SK-N-SH (cell line): ENCODE data around the gene MACROD2. TPM values are rescaled to one million over a fixed set of nuclear protein-coding genes. Genes with fewer than 3 reads are reported as not detected.

Source experiments
- CTCF ChIA-PET: fragments of 300-600, 350-600 bp; formaldehyde crosslinking; extraction: SDS; loops from one replicate; lab custom pipeline; 2021; lab: Yijun Ruan, JAX
- POLR2A ChIA-PET: fragments of 350-600 bp; sonication (Branson Sonifier 250); formaldehyde crosslinking; extraction: SDS; loops from one replicate; lab custom pipeline; 2020; ENCODE audit warnings: antibody characterized with exemption, inconsistent platforms; lab: Yijun Ruan, JAX
- DNase-seq: peaks from one replicate; pipeline ENCODE4 v3.0.0; 2012
- H2AFZ ChIP-seq: fragments of 200-600 bp; sonication (generic); 2 replicates; pipeline ENCODE4 v1.8.1; 2016; ENCODE audit warnings: antibody characterized with exemption, mild to moderate bottlenecking, low read depth
- H3F3A ChIP-seq: fragments of 200-600 bp; sonication (generic); replicated peaks from 2 replicates; pipeline ENCODE3; 2016; ENCODE audit warnings: antibody characterized with exemption, mild to moderate bottlenecking; ENCODE audit not compliant: insufficient read depth
- H3K27ac ChIP-seq, 2 experiments: fragments of 200-500 bp in 1 of 2; fragments of 200-600 bp in 1 of 2; sonication (Bioruptor generic) in 1 of 2; sonication (generic), shearing (Covaris generic) in 1 of 2; 2 replicates each; pipeline versions ENCODE4 v1.5.1 to v1.6.1; 2014 to 2016; ENCODE audit warnings: low read depth in 2 of 2, inconsistent platforms in 1 of 2, low read length in 1 of 2, mild to moderate bottlenecking in 1 of 2, mixed read lengths in 1 of 2
- H3K27me3 ChIP-seq: fragments of 200-600 bp; sonication (generic), shearing (Covaris generic); 2 replicates; pipeline ENCODE4 v1.6.1; 2016; ENCODE audit warnings: mixed run types; ENCODE audit not compliant: insufficient read depth
- H3K36me3 ChIP-seq, 2 experiments: fragments of 200-500 bp in 1 of 2; fragments of 200-600 bp in 1 of 2; sonication (Bioruptor generic) in 1 of 2; sonication (generic) in 1 of 2; replicated peaks in 1 of 2; 2 replicates each; pipeline versions ENCODE3 to v1.5.1; 2014 to 2016; ENCODE audit warnings: low read length in 1 of 2, mild to moderate bottlenecking in 1 of 2; ENCODE audit not compliant: insufficient read depth in 2 of 2, control insufficient read depth in 1 of 2
- H3K4me1 ChIP-seq, 2 experiments: fragments of 200-500 bp in 1 of 2; fragments of 200-600 bp in 1 of 2; sonication (Bioruptor generic) in 1 of 2; sonication (generic), shearing (Covaris generic) in 1 of 2; 2 replicates each; pipeline versions ENCODE4 v1.5.1 to v1.6.1; 2014 to 2016; ENCODE audit warnings: low read depth in 1 of 2, low read length in 1 of 2, mixed run types in 1 of 2; ENCODE audit not compliant: insufficient read depth in 2 of 2, control insufficient read depth in 1 of 2
- H3K4me2 ChIP-seq: fragments of 200-600 bp; sonication (generic), shearing (Covaris generic); 2 replicates; pipeline ENCODE4 v1.6.1; 2017; ENCODE audit warnings: mixed run types
- H3K4me3 ChIP-seq, 2 experiments: fragments of 200-500 bp in 1 of 2; fragments of 200-600 bp in 1 of 2; sonication (Bioruptor generic) in 1 of 2; sonication (generic), shearing (Covaris generic) in 1 of 2; 2 replicates each; pipeline versions ENCODE4 v1.5.1 to v1.8.1; 2014 to 2016; ENCODE audit warnings: low read depth in 2 of 2, inconsistent platforms in 1 of 2, low read length in 1 of 2, mild to moderate bottlenecking in 1 of 2, mixed read lengths in 1 of 2, moderate library complexity in 1 of 2
- H3K79me2 ChIP-seq: fragments of 200-600 bp; sonication (generic); 2 replicates; pipeline ENCODE4 v1.8.1; 2017; ENCODE audit warnings: mild to moderate bottlenecking; ENCODE audit not compliant: insufficient read depth
- H3K9ac ChIP-seq: fragments of 200-600 bp; sonication (generic); 2 replicates; pipeline ENCODE4 v1.6.1; 2017; ENCODE audit warnings: mixed run types
- H3K9me2 ChIP-seq: fragments of 200-600 bp; sonication (generic); 2 replicates; pipeline ENCODE4 v1.6.1; 2017; ENCODE audit warnings: mixed run types
- H3K9me3 ChIP-seq: fragments of 200-600 bp; sonication (generic); 2 replicates; pipeline ENCODE4 v1.6.1; 2017; ENCODE audit warnings: mixed run types, mild to moderate bottlenecking, moderate library complexity
- H4K20me1 ChIP-seq: fragments of 200-600 bp; sonication (generic); 2 replicates; pipeline ENCODE4 v1.6.1; 2017; ENCODE audit warnings: mild to moderate bottlenecking, mixed run types; ENCODE audit not compliant: insufficient read depth
- EP300 ChIP-seq, 2 experiments: IDR thresholded peaks; 2 replicates each; pipeline versions ENCODE4 v1.4.0 to v1.6.1; 2012; ENCODE audit warnings: borderline replicate concordance in 1 of 2, low read depth in 1 of 2, low read length in 1 of 2
- FOSL2 ChIP-seq: IDR thresholded peaks from 2 replicates; pipeline ENCODE4 v1.4.0; 2012; ENCODE audit warnings: low read depth, mild to moderate bottlenecking, moderate library complexity, borderline replicate concordance
- FOXJ3 ChIP-seq: sonication (generic); formaldehyde crosslinking; IDR thresholded peaks from 2 replicates; pipeline ENCODE4 v1.5.1; 2020; ENCODE audit warnings: mild to moderate bottlenecking, missing genetic modification reagents
- RCOR1 ChIP-seq: fragments of 150-350 bp; IDR thresholded peaks from 2 replicates; pipeline ENCODE4 v1.6.1; 2017; ENCODE audit warnings: antibody characterized with exemption, low read length
- REST ChIP-seq: IDR thresholded peaks from 2 replicates; pipeline ENCODE4 v1.6.1; 2012; ENCODE audit warnings: mild to moderate bottlenecking, low read depth, low read length, moderate library complexity
- RFX5 ChIP-seq: IDR thresholded peaks from 2 replicates; pipeline ENCODE4 v1.6.1; 2012; ENCODE audit warnings: mild to moderate bottlenecking, improper control_type of control experiment, low read length
- TCF12 ChIP-seq: IDR thresholded peaks from 2 replicates; pipeline ENCODE4 v1.4.0; 2012
- USF1 ChIP-seq: IDR thresholded peaks from 2 replicates; pipeline ENCODE4 v1.4.0; 2012; ENCODE audit warnings: low read depth, borderline replicate concordance
- ZBTB33 ChIP-seq: IDR thresholded peaks from 2 replicates; pipeline ENCODE4 v1.4.0; 2012; ENCODE audit warnings: low read depth, borderline replicate concordance
- WGBS: methylation state at CpG from one replicate; pipeline ENCODE4 v1.1.6; 2017; ENCODE audit warnings: low lambda C conversion rate; 5-methylcytosine and 5-hydroxymethylcytosine counted together
- polyA plus RNA-seq, 3 experiments: library from polyadenylated mRNA; depleted of rRNA; stranded (reverse); fragments of >200 nt; gene quantifications; 2 replicates each; pipeline ENCODE4 v1.2.3, GENCODE V29; 2012

The MACROD2 gene
- polyA plus RNA-seq, 1 of the 3 experiments (the other 2 are of a cell fraction), result 0.33 TPM

GRCh38 chr20:15716256-15716655, 1720.9 kb downstream of the MACROD2 start:
- Histone ChIP-seq H3K4me2 (no peak overlapping the region), H3K4me1 (no peaks in the 10 kb centered on the region), H3K27me3 (no peaks in the 10 kb centered on the region), H3K79me2 (no peaks in the 10 kb centered on the region), H3K36me3 (no peaks in the 10 kb centered on the region), H3K27ac (no peak overlapping the region), H3K9me2 (no peaks in the 10 kb centered on the region), H3K9me3 (no peaks in the 10 kb centered on the region), H3K4me3 (no peak overlapping the region), H3F3A (no peaks in the 10 kb centered on the region), H3K9ac (no peak overlapping the region), H4K20me1 (no peaks in the 10 kb centered on the region), H2AFZ (no peak overlapping the region)
- TF ChIP-seq EP300 (IDR thresholded peaks at IDR 0.05; ENCODE audit: borderline replicate concordance in 1 of 2, low read depth in 1 of 2, low read length in 1 of 2) (no peak), RFX5 (no peak), TCF12 (no peak)
- ChIA-PET POLR2A (no interaction called here), CTCF (interaction anchor here (0.7 kb wide), 1 partner anchor 1003 kb away, joined by 3 read pairs; no protein-coding TSS in a partner anchor)
- no peak for DNase-seq
- WGBS, result 50% methylated on average over 5 of the region's 5 CpGs

- H3K9me2 ChIP-seq, result no peaks in the 10 kb centered on the region
- POLR2A ChIA-PET, result no interaction called here
- H2AFZ ChIP-seq, result no peak overlapping the region
- CTCF ChIA-PET, result no interaction called here
- H3K36me3 ChIP-seq, result no peaks in the 10 kb centered on the region
- TF ChIP-seq FOSL2 (no peak), USF1 (no peak), ZBTB33 (no peak), REST (no peak), FOXJ3 (CRISPR knock-in tag) (no peak), RCOR1 (no peak), RFX5 (no peak)
- DNase-seq, result no peak
- H3K9ac ChIP-seq, result no peak overlapping the region
- no peak overlapping the region for H3K4me2 ChIP-seq
- H3K9me3 ChIP-seq, result no peaks in the 10 kb centered on the region
- H3K79me2 ChIP-seq, result no peaks in the 10 kb centered on the region
- H4K20me1 ChIP-seq, result no peaks in the 10 kb centered on the region
- no peak overlapping the region for H3K4me3 ChIP-seq
- H3K27me3 ChIP-seq, result no peaks in the 10 kb centered on the region
- 40% methylated on average over 1 of the region's 1 CpG for WGBS
- no peaks in the 10 kb centered on the region for H3K4me1 ChIP-seq
- H3K27ac ChIP-seq, result no peak overlapping the region
- H3F3A ChIP-seq, result no peaks in the 10 kb centered on the region
Observed at GRCh38 chr20:15726416-15726815, 1731.1 kb downstream of the MACROD2 start.
